Measurements from ENCODE around the gene DOCK8. TPM values are rescaled to one million over a fixed set of nuclear protein-coding genes. Genes with fewer than 3 reads are reported as not detected.
"Not testable (repeated sequence)": the region's sequence is repeated elsewhere in the genome, so short reads cannot be mapped to it uniquely, and the experiment has no call there.

DOCK8 gene
- total RNA-seq, 4 donors from 2014 or later = 5.1 to 15.1 (median 8.4) TPM

DNA sequence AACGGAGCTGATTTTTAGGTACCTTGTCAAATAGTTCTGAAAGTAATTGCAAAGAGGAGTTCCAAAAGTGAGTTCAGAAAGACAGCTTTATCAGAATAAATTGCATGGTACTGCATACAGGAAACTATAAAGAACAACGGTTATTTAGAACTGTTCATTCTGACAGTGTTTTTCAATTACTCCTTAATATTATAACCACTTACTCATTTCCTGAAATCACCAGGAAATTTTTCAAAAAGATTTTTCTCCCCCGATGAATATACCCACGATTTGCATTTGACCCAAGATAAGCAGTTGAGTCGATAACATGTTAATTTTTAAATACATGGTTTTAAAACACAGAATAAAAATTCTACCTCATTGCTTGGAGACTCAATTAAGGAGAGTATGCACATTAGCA is 9.4 kb downstream of the DOCK8 start:
- H3K4me3 ChIP-seq (ENCODE audit: low read depth, poor library complexity, severe bottlenecking) = no peak overlapping the region
- 61 to 63% methylated on average over 5 of the region's 5 CpGs for WGBS, 2 donors
- intact Hi-C loops (cut with DNase I; ENCODE audit: low total_unique reads) = no loop called here
- no peak for DNase-seq (ENCODE audit: low spot score in 2 of 2)
- TF ChIP-seq POLR2A (IDR thresholded peaks at IDR 0.05) = no peak
- TF ChIP-seq, protein P1, sequence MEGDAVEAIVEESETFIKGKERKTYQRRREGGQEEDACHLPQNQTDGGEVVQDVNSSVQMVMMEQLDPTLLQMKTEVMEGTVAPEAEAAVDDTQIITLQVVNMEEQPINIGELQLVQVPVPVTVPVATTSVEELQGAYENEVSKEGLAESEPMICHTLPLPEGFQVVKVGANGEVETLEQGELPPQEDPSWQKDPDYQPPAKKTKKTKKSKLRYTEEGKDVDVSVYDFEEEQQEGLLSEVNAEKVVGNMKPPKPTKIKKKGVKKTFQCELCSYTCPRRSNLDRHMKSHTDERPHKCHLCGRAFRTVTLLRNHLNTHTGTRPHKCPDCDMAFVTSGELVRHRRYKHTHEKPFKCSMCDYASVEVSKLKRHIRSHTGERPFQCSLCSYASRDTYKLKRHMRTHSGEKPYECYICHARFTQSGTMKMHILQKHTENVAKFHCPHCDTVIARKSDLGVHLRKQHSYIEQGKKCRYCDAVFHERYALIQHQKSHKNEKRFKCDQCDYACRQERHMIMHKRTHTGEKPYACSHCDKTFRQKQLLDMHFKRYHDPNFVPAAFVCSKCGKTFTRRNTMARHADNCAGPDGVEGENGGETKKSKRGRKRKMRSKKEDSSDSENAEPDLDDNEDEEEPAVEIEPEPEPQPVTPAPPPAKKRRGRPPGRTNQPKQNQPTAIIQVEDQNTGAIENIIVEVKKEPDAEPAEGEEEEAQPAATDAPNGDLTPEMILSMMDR (IDR thresholded peaks at IDR 0.05) = no peak

DNA sequence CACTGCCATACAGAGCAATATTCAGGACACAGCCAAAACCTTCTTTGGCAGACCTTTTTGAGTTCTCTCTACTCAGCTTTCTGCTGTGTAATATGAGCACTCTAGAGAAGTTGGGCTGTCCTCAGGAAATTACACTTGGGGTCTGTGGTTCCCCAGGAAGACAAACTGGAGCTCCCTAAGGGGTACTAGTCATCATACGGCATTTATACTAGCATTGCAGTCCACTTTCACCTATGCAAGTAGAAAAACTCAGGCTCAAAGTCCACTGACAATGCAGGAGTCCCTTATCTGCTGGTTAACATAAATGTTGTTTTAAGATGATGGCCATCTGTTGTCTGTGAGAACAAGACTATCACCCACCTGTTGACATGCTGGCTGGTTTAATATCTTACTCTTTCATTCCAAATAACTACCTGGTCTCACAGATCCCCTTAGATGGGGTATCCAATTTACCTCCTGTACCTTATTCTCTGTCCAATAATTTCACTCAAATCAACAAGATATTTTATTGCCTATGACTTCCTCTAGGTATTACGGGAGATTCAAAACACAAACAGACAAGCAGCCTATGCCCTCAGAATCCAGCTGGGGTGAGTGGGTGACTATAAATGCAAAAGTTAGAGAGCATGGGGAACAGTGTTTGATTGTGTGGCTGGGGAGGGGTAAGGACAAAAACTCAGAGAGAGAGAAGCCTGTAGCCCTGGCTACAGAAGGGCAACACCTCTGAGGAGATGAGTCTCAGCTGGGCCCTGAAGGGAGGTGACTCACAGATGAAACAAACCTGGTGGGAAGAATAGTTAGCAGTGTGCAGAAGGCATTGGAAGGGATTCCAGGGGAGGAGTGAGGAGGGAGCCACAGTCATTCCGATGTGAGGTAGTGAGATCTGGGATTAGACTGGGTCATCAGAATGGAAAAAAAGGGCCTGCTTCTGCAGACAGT is 10.2 kb downstream of the DOCK8 start:
- no peak for DNase-seq (ENCODE audit: low spot score in 2 of 2)
- intact Hi-C loops (cut with DNase I; ENCODE audit: low total_unique reads) = no loop called here
- 56 to 68% methylated on average over 3 of the region's 3 CpGs for WGBS, 2 donors
- TF ChIP-seq, protein P1 (IDR thresholded peaks at IDR 0.05) = no peak
- TF ChIP-seq POLR2A (IDR thresholded peaks at IDR 0.05) = no peak
- no peak overlapping the region for H3K4me3 ChIP-seq (ENCODE audit: low read depth, poor library complexity, severe bottlenecking)

DNA sequence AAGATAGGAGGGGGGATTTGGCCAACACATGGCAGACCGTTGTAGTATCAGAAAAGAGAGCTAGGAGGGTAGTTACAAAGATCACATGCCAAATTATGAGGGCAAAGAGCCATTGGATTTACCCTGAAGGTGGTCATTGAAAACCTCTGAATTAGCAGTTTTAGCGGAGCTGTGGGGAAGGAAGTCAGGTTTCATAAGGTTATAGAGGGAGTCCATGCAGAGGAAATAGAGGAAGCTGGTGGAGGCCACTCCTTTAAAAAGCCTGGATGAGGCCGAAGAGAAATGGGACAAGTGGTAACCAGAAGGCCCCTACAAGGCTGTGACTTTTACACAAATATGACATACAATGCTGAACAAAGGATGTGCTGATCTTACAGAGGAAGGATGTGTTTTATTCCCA is 13.2 kb downstream of the DOCK8 start:
- TF ChIP-seq POLR2A (IDR thresholded peaks at IDR 0.05) = no peak
- TF ChIP-seq, protein P1 (IDR thresholded peaks at IDR 0.05) = no peak
- no peak overlapping the region for H3K4me3 ChIP-seq (ENCODE audit: low read depth, poor library complexity, severe bottlenecking)
- DNase-seq (ENCODE audit: low spot score in 2 of 2) = no peak
- intact Hi-C loops (cut with DNase I; ENCODE audit: low total_unique reads) = no loop called here
- 67 to 69% methylated on average over 3 of the region's 3 CpGs for WGBS, 2 donors

DNA sequence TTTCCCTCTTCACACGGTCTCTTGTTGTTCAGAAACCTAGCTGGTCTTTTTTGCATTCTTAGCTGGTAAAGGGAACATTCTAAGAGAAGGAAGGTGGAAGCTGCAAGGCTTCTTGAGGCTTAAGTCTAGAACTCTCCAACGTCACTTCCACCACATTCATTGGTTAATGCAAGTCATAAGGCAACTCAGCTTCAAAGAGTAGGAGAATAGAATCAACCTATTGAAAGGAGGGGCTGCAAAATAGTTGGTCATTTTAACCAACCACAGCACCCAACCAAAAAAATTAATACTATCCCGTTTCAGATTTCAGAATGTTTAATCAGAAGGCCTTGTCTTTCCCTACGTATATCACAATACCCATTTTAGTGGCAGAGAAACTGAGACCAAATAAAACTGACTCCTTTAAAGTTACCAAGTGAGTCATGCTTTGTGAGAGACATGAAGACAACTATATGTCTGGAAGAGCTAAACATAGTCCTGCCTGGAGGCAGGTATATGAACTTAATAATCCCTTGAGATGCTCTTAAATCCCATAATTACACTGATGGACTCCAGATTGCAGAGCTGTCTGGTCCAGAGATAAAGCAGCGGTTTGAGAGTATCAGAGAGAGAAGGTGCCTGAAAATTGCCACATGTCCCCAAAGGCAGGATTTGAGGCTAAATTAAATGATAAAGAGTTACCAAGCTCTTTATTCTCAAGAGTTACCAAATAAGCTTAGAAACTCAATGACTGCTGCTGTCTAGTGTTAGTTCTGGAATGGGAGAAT is 14.4 kb downstream of the DOCK8 start:
- no peak for TF ChIP-seq POLR2A (IDR thresholded peaks at IDR 0.05)
- TF ChIP-seq, protein P1 (IDR thresholded peaks at IDR 0.05) = no peak
- H3K4me3 ChIP-seq (ENCODE audit: low read depth, poor library complexity, severe bottlenecking) = no peak overlapping the region
- intact Hi-C loops (cut with DNase I; ENCODE audit: low total_unique reads) = no loop called here
- no peak for DNase-seq (ENCODE audit: low spot score in 2 of 2)
- WGBS, 2 donors = 84 to 87% methylated on average over 5 of the region's 5 CpGs

DNA sequence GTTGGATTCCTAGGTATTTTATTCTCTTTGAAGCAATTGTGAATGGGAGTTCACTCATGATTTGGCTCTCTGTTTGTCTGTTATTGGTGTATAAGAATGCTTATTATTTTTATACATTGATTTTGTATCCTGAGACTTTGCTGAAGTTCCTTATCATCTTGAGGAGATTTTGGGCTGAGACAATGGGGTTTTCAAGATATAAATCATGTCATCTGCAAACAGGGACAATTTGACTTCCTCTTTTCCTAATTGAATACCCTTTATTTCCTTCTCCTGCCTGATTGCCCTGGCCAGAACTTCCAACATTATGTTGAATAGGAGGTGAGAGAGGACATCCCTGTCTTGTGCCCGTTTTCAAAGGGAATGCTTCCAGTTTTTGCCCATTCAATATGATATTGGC is 17.0 kb downstream of the DOCK8 start:
- 76% methylated on average over 1 of the region's 1 CpG for WGBS, 2 donors
- H3K4me3 ChIP-seq (ENCODE audit: low read depth, poor library complexity, severe bottlenecking); DNase-seq (ENCODE audit: low spot score in 2 of 2); intact Hi-C loops (cut with DNase I; ENCODE audit: low total_unique reads): not testable (repeated sequence)

DNA sequence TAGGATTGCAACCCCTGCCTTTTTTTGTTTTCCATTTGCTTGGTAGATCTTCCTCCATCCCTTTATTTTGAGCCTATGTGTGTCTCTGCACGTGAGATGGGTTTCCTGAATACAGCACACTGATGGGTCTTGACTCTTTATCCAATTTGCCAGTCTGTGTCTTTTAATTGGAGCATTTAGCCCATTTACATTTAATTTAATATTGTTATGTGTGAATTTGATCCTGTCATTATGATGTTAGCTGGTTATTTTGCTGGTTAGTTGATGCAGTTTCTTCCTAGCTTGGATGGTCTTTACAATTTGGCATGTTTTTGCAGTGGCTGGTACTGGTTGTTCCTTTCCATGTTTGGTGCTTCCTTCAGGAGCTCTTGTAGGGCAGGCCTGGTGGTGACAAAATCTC is 19.0 kb downstream of the DOCK8 start:
- intact Hi-C loops (cut with DNase I; ENCODE audit: low total_unique reads); H3K4me3 ChIP-seq (ENCODE audit: low read depth, poor library complexity, severe bottlenecking); DNase-seq (ENCODE audit: low spot score in 2 of 2): not testable (repeated sequence)
- 57 to 79% methylated on average over 1 of the region's 1 CpG for WGBS, 2 donors
